Hepatocyte (in vitro differentiated cells): ENCODE data around the gene CD300H.

Source experiments
- EZH2 ChIP-seq: fragments of 200-600 bp; sonication (generic); IDR thresholded peaks from 2 replicates; pipeline ENCODE4 v1.6.1; 2016; ENCODE audit warnings: antibody characterized with exemption, mild to moderate bottlenecking, borderline replicate concordance
- EZH2phosphoT487 ChIP-seq: fragments of 200-600 bp; sonication (generic); IDR thresholded peaks from one replicate; pipeline ENCODE4 v1.6.1; 2018; ENCODE audit warnings: antibody characterized with exemption, mild to moderate bottlenecking, low read depth, moderate library complexity; ENCODE audit not compliant: unreplicated experiment, severe bottlenecking
- TF ChIP-seq, protein P1 (sequence below): fragments of 200-600 bp; sonication (generic); IDR thresholded peaks from 2 replicates; pipeline ENCODE4 v1.5.1; 2016; ENCODE audit warnings: antibody characterized with exemption, mild to moderate bottlenecking; ENCODE audit not compliant: poor library complexity

DNA sequence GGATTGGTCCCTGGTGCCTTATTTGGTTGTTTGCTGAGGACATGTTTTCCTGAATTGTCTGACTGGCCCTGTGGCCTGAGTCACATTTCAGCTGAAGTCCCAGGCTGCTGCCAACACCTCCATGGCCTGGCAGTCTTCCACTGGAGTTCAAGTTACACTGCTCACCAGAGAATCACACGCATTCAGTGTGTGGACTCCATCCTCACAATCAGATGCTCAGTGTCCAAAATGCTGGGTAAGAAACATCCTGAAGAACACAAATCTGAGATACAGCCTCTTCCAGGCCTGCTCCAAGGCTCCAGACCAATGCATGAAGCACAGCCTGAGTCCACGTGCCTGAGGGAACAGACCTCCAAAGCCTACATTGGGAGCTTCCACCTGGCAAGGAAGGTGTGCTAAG lies 55.3 kb downstream of the CD300H start:
- TF ChIP-seq, protein P1, sequence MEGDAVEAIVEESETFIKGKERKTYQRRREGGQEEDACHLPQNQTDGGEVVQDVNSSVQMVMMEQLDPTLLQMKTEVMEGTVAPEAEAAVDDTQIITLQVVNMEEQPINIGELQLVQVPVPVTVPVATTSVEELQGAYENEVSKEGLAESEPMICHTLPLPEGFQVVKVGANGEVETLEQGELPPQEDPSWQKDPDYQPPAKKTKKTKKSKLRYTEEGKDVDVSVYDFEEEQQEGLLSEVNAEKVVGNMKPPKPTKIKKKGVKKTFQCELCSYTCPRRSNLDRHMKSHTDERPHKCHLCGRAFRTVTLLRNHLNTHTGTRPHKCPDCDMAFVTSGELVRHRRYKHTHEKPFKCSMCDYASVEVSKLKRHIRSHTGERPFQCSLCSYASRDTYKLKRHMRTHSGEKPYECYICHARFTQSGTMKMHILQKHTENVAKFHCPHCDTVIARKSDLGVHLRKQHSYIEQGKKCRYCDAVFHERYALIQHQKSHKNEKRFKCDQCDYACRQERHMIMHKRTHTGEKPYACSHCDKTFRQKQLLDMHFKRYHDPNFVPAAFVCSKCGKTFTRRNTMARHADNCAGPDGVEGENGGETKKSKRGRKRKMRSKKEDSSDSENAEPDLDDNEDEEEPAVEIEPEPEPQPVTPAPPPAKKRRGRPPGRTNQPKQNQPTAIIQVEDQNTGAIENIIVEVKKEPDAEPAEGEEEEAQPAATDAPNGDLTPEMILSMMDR, result no peak
- TF ChIP-seq EZH2 (no peak), EZH2phosphoT487 (no peak)
